ENCODE data around the gene DNAH2. TPM values are rescaled to one million over a fixed set of nuclear protein-coding genes. Genes with fewer than 3 reads are reported as not detected.

DNAH2 gene
- polyA plus RNA-seq, 1 of the 3 experiments (the other 2 are of a cell fraction): 0.13 TPM

DNA sequence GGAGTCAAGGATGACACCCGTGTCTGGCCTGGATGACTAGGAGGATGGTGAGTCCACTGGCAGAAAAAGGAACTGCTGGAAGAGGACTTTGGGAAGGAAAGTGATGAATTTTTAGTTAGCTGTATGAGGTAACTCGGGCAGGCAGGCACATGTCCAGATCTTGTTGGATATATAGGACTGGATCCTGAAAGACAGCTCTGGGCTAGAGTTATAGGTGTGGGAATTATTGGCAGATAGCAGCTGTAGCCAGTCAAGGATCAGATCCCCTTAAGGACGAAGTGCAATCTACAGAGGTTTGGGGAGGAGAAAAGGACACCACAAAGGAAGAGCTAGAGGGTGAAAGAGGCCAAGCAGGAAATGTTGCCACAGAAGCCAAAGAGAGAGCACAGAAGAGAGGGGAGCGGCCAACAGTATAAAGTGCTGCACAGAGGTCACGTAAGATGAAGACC lies 150.4 kb downstream of the DNAH2 start (continued):
- TF ChIP-seq, protein P1, sequence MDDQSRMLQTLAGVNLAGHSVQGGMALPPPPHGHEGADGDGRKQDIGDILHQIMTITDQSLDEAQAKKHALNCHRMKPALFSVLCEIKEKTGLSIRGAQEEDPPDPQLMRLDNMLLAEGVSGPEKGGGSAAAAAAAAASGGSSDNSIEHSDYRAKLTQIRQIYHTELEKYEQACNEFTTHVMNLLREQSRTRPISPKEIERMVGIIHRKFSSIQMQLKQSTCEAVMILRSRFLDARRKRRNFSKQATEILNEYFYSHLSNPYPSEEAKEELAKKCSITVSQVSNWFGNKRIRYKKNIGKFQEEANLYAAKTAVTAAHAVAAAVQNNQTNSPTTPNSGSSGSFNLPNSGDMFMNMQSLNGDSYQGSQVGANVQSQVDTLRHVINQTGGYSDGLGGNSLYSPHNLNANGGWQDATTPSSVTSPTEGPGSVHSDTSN (IDR thresholded peaks at IDR 0.05): no peak
- TF ChIP-seq MXI1 (IDR thresholded peaks at IDR 0.05; ENCODE audit: low read depth, low read length): no peak

DNA sequence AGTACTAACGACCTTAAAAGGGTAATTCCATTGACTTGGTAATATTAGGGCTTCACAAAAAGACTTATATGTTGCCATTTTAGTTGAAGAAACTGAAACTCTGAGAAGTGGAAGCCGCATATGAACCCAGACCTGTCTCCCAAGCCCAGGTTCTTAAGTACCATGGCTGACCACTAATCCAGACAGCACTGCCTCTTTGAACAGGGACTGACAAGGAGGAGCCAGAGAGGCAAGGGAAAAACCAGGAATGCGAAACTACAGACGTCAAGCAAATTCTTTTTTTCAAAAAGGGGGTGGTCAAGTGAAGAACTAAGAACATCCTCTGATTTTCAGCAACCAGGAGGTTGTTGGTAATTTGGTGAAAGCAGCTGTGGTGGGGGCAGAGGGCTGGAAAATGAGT lies 155.5 kb downstream of the DNAH2 start:
- Histone ChIP-seq H2AFZ (ENCODE audit: low read depth) (no peak overlapping the region), H3K4me2 (no peak overlapping the region), H3K9me2 (no peaks in the 10 kb centered on the region), H4K20me1 (ENCODE audit: insufficient read depth) (no peaks in the 10 kb centered on the region), H3K79me2 (ENCODE audit: insufficient read depth) (no peaks in the 10 kb centered on the region), H3K9me3 (no peaks in the 10 kb centered on the region), H3F3A (replicated peaks; ENCODE audit: insufficient read depth) (peaks cover 4% of the 10 kb centered on the region), H3K9ac (no peak overlapping the region), H3K4me3 (ENCODE audit: low read depth in 2 of 2, low read length in 1 of 2) (no peak overlapping the region), H3K27ac (ENCODE audit: low read depth in 2 of 2, low read length in 1 of 2) (no peak overlapping the region), H3K4me1 (ENCODE audit: control insufficient read depth in 1 of 2, insufficient read depth in 2 of 2, low read depth in 1 of 2, low read length in 1 of 2) (no peaks in the 10 kb centered on the region), H3K27me3 (ENCODE audit: insufficient read depth) (no peaks in the 10 kb centered on the region), H3K36me3 (replicated peaks in 1 of 2; ENCODE audit: control insufficient read depth in 1 of 2, insufficient read depth in 2 of 2, low read length in 1 of 2) (peaks cover 14 to 38% of the 10 kb centered on the region in 2 experiments)
- CTCF ChIA-PET: interaction anchor here (1.3 to 1.6 kb wide), 3 partner anchors 11 to 118 kb away, joined by 3 to 9 read pairs (median 3); partner anchors contain the start of gene NAA38
- DNase-seq: no peak
- WGBS (ENCODE audit: low lambda C conversion rate): 82% methylated on average over 4 of the region's 4 CpGs
- POLR2A ChIA-PET: no interaction called here
- TF ChIP-seq, protein P1 (IDR thresholded peaks at IDR 0.05): no peak
- TF ChIP-seq GABPA (IDR thresholded peaks at IDR 0.05; ENCODE audit: low read depth) (no peak), MEF2A (IDR thresholded peaks at IDR 0.05; ENCODE audit: borderline replicate concordance, low read depth) (no peak), MXI1 (IDR thresholded peaks at IDR 0.05; ENCODE audit: low read depth, low read length) (no peak), NRF1 (IDR thresholded peaks at IDR 0.05; ENCODE audit: low read depth, low read length) (no peak), RXRA (IDR thresholded peaks at IDR 0.05; ENCODE audit: borderline replicate concordance, low read depth) (no peak), EP300 (IDR thresholded peaks at IDR 0.05; ENCODE audit: borderline replicate concordance in 1 of 2, low read depth in 1 of 2, low read length in 1 of 2) (no peak), NFIC (IDR thresholded peaks at IDR 0.05; ENCODE audit: borderline replicate concordance) (no peak), CHD2 (IDR thresholded peaks at IDR 0.05; ENCODE audit: low read length, partially characterized antibody) (no peak), TAF1 (IDR thresholded peaks at IDR 0.05; ENCODE audit: borderline replicate concordance, low read depth, low read length) (no peak), JUND (IDR thresholded peaks at IDR 0.05) (no peak), ELF1 (IDR thresholded peaks at IDR 0.05) (no peak), GATA2 (CRISPR knock-in tag; IDR thresholded peaks at IDR 0.05) (no peak), SMC3 (IDR thresholded peaks at IDR 0.05; ENCODE audit: low read depth, low read length) (no peak), RAD21 (IDR thresholded peaks at IDR 0.05; ENCODE audit: low read length) (no peak), RFX5 (IDR thresholded peaks at IDR 0.05; ENCODE audit: low read length) (no peak), EZH2phosphoT487 (IDR thresholded peaks at IDR 0.05; ENCODE audit: borderline replicate concordance, low read depth) (no peak)
- TF ChIP-seq, protein P2, sequence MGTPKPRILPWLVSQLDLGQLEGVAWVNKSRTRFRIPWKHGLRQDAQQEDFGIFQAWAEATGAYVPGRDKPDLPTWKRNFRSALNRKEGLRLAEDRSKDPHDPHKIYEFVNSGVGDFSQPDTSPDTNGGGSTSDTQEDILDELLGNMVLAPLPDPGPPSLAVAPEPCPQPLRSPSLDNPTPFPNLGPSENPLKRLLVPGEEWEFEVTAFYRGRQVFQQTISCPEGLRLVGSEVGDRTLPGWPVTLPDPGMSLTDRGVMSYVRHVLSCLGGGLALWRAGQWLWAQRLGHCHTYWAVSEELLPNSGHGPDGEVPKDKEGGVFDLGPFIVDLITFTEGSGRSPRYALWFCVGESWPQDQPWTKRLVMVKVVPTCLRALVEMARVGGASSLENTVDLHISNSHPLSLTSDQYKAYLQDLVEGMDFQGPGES (IDR thresholded peaks at IDR 0.05; ENCODE audit: low read depth, low read length): no peak
- TF ChIP-seq, protein P3, sequence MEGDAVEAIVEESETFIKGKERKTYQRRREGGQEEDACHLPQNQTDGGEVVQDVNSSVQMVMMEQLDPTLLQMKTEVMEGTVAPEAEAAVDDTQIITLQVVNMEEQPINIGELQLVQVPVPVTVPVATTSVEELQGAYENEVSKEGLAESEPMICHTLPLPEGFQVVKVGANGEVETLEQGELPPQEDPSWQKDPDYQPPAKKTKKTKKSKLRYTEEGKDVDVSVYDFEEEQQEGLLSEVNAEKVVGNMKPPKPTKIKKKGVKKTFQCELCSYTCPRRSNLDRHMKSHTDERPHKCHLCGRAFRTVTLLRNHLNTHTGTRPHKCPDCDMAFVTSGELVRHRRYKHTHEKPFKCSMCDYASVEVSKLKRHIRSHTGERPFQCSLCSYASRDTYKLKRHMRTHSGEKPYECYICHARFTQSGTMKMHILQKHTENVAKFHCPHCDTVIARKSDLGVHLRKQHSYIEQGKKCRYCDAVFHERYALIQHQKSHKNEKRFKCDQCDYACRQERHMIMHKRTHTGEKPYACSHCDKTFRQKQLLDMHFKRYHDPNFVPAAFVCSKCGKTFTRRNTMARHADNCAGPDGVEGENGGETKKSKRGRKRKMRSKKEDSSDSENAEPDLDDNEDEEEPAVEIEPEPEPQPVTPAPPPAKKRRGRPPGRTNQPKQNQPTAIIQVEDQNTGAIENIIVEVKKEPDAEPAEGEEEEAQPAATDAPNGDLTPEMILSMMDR (IDR thresholded peaks at IDR 0.05): no peak
- TF ChIP-seq, protein P4, sequence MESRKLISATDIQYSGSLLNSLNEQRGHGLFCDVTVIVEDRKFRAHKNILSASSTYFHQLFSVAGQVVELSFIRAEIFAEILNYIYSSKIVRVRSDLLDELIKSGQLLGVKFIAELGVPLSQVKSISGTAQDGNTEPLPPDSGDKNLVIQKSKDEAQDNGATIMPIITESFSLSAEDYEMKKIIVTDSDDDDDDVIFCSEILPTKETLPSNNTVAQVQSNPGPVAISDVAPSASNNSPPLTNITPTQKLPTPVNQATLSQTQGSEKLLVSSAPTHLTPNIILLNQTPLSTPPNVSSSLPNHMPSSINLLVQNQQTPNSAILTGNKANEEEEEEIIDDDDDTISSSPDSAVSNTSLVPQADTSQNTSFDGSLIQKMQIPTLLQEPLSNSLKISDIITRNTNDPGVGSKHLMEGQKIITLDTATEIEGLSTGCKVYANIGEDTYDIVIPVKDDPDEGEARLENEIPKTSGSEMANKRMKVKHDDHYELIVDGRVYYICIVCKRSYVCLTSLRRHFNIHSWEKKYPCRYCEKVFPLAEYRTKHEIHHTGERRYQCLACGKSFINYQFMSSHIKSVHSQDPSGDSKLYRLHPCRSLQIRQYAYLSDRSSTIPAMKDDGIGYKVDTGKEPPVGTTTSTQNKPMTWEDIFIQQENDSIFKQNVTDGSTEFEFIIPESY (IDR thresholded peaks at IDR 0.05; ENCODE audit: borderline replicate concordance, low read depth): no peak

All from SK-N-SH (cell line).